Umbilical cord (tissue), 2 donors: ENCODE results near the gene BID. TPM values are rescaled to one million over a fixed set of nuclear protein-coding genes. Genes with fewer than 3 reads are reported as not detected.

Experiments
- DNase-seq: peaks from one replicate; pipeline ENCODE4 v3.0.0-alpha.2; 2015; ENCODE audit warnings: low spot score
- total RNA-seq: library from RNA; depleted of rRNA; stranded (reverse); fragments of >200 nt; gene quantifications from one replicate; pipeline ENCODE4 v1.2.3, GENCODE V29; 2014; ENCODE audit warnings: low replicate concordance; ENCODE audit not compliant: insufficient read depth

Gene BID
- total RNA-seq, 1 donor from 2014 or later: 61.2 TPM

GRCh38 chr22:17738386-17739128 is 35.7 kb downstream of the BID start:
- DNase-seq: no peak

DNA sequence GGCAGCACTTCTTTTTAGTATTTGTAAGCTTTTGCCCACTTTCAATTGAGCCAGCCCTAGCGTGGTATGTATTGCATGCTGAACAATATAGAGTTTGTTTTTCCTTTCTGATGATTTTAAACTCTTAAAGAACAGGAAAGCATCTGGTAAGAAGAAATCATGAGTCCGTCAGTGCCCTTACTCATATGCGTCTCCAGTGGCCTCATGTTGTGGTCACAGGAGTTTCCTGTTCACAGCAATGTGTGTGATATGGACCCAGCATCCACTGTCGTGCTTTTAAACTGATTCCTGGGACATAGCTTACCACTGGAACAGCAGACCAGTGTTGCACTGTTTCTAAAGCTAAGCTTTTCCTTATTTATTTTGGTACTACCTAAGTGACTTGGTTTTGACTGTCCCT is 40.1 kb downstream of the BID start:
- no peak for DNase-seq

DNA sequence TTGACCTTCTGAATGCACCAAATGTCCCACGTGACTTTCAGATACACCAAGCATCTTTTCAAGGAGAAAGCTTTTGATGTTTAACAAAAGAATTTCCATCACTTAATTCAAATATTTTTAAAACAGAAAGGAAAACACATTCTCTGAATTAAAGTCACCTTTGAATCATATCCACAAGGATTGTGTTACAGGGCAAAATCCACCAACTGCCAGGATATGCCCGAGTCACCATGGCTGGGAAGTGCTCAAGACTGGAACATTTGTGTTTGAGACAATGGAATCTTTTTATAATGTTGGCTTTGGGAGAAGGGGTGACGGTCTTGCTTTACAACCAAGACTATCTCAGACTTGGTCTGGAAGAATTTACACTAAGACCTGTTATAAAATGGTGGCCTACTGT is 40.8 kb downstream of the BID start:
- DNase-seq: no peak

GRCh38 chr22:17732251-17732854 is 41.9 kb downstream of the BID start:
- no peak for DNase-seq

DNA sequence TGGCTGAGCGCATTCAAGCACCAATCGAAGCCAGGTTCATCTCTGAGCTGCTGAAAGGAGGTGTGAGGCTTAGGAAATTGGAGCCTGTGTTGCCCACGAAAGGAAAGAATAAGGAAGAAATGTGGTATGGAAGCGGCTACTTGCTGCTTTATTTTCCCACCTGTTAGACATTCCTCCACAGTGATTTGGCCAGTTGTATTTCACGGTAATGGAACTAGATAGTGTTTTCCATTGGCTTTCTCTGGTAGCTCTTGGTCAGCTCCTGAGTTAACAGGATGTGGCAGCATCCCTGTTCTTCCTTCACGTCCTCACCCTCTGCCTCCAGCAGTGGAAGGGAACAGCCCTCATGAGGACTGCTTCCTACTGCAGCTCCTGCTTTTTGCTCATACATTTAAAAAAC is 44.7 kb downstream of the BID start:
- DNase-seq: no peak

GRCh38 chr22:17728786-17729185 is 45.5 kb downstream of the BID start:
- DNase-seq: no peak

GRCh38 chr22:17726928-17727897 is 47.1 kb downstream of the BID start:
- no peak for DNase-seq

GRCh38 chr22:17726006-17726927 is 48.0 kb downstream of the BID start:
- peak; percentile 19 for DNase-seq

- no peak for DNase-seq
These were observed 48.8 kb downstream of the BID start for GRCh38 chr22:17725500-17725796.

DNA sequence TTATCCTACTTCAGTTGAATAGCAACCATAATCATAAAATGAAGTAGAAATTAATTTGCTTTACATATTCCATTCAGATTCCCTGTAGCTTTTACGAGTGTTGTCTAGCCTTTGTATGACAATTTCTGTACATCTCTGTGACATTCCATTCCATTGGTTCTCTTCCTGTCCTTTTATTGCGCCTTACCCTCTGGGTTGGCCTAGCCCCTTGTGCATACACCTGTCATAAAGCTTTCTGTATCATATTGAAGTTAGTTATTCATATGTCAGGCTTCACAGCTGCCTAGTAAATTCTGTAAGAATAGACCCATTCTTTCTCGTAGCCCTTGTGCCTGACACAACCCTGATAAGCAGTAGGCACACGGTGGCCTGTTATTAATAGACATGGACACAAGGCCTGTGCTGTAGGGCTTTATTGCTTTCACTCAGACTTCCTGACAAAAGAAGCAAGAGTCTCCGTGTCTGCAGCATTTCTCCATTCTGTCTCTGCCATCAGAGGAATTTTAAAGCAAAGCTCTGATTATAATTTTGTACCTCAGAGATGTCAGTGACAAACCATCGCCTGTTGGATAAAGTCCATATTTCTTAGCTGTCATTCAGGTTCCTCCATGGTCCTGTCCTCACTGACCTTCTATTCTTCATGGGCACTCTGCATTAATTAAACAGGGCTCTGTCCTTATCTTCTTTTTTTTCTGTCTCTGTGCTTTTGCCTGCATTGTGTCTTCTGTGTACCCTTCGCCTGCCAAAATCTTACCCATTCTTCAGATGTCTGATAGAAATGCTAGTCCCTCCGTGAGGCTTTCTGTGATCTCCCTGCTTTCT is 49.4 kb downstream of the BID start:
- no peak for DNase-seq

DNA sequence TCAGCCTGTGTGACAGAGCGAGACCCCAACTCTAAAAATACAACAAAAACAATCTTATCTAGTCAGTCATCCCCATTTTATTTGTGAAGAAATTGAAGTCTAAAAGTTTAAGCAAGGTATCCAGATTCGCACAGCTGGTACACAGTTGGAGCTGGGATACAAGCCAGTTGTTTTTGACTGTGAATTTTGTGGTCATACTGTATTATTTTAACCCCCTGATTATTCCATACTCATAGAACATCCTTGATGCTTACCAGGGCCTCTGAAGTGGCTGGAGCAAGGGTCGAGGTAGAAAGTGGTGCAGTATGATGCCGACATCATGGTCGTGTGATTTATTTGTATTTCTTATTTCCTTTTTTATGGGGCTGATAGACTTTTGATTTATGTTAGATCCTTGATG is 50.0 kb downstream of the BID start:
- DNase-seq: no peak

GRCh38 chr22:17719911-17720310 is 54.4 kb downstream of the BID start:
- DNase-seq: no peak

DNA sequence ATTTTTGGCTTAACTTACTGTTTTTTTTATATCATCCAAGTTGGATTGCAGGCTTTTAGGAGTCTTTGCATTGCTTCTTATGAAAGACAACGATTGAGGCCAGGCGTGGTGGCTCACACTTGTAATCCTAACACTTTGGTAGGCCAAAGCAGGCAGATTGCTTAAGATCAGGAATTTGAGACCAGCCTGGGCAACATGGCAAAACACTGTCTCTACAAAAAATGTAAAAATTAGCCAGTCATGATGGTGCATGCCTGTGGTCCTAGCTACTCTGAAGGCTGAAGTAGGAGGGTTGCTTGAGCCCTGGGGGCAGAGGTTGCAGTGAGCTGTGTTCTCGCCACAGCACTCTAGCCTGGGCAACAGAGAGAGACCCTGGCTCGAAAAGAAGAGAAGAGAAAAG is 56.6 kb downstream of the BID start:
- peak; percentile 23 for DNase-seq

DNA sequence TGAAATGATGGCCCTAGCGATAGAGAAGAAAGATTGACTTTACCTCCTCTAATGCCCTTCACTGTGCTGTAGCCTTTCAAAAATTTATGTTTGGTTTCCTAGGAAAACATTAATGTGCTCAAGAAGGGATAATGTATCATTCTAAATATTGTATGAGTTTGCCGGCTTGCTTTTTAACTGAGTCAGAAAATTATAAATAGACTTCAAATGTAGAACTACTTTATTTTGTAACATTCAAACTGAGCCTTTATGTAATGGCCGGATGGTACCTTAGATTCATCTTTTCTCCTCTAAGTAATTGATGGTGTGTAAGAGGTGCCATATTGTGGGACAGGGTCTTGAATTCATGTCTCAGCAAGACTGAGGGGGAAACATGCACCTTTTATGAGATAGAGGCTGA is 57.7 kb downstream of the BID start:
- DNase-seq: no peak

DNA sequence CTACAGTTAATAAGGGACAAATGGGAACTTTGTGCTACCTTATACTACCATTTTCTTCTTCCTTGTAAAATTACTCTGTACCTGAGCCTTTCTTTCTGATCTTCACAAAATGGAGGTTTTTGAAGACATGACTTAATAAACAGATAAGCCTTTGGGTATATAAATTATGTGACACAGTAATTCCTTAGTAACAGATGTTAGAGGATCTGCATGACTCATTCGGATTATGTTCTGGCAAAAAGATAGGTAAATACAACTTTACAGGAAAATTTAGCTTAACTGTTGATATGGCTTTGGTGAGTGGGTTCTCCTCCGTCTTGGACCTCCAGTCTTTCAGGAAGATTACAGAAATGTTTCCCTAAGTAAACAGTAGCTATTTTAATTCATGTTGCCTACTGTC is 61.8 kb downstream of the BID start:
- DNase-seq: peak; percentile 54

GRCh38 chr22:17710023-17710422 is 64.2 kb downstream of the BID start:
- DNase-seq: no peak

DNA sequence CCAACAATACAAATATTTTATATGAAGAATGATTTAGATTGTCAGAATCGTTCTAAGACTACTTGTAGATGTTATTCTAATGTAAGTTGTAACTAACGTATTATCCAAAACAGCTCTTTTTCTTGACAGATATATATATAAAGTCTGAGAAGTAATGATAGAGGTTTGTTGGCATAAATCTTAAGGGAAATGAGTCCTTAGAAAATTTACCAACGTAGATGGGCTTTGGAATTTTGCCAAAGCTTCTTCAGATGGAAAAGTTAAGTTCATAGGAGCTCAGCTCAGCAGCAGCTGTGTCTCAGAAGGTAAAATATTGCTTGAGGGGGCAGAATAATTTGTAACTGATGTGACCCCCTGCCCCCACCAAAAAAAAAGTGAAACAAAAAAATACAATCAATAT is 66.7 kb downstream of the BID start:
- no peak for DNase-seq

GRCh38 chr22:17706947-17707346 is 67.3 kb downstream of the BID start:
- no peak for DNase-seq

GRCh38 chr22:17705951-17706900 is 68.0 kb downstream of the BID start:
- DNase-seq: peak; percentile 79
